Testis (tissue), 3 donors: ENCODE results near the gene TGFBI. TPM values are rescaled to one million over a fixed set of nuclear protein-coding genes. Genes with fewer than 3 reads are reported as not detected.
A peak's percentile ranks its signal among the peaks of the same experiment; 100 is the strongest.

Source experiments
- DNase-seq: peaks from one replicate; pipeline ENCODE4 v3.0.0-alpha.2; 2019
- H3K27ac ChIP-seq, 2 donors: fragments of 200-600 bp; sonication (generic); one replicate each; pipeline ENCODE4 v1.5.1; 2019
- H3K27me3 ChIP-seq: fragments of 200-600 bp; sonication (generic); one replicate; pipeline ENCODE4 v1.5.1; 2019
- H3K36me3 ChIP-seq: fragments of 200-600 bp; sonication (generic); one replicate; pipeline ENCODE4 v1.5.1; 2017; ENCODE audit warnings: low read depth; ENCODE audit errors: missing control alignments
- H3K4me1 ChIP-seq: fragments of 200-600 bp; sonication (generic); one replicate; pipeline ENCODE4 v1.5.1; 2019
- H3K4me3 ChIP-seq, 2 donors: fragments of 200-600 bp; sonication (generic); one replicate each; pipeline ENCODE4 v1.5.1; 2017 to 2019
- H3K9me3 ChIP-seq: fragments of 200-600 bp; sonication (generic); one replicate; pipeline ENCODE4 v1.5.1; 2017
- CTCF ChIP-seq, 3 experiments: fragments of 450-650 bp in 2 of 3; fragments of 200-600 bp in 1 of 3; sonication (generic) in 1 of 3; IDR thresholded peaks; one replicate each; pipeline ENCODE4 v1.5.1; 2016 to 2019; ENCODE audit warnings: antibody characterized with exemption in 3 of 3, mild to moderate bottlenecking in 2 of 3, moderate library complexity in 1 of 3
- POLR2A ChIP-seq: fragments of 450-650 bp; IDR thresholded peaks from one replicate; pipeline ENCODE4 v1.6.1; 2017; ENCODE audit warnings: antibody characterized with exemption, mild to moderate bottlenecking, moderate library complexity
- WGBS, 2 donors: methylation state at CpG; one replicate each; pipeline ENCODE4 v1.1.5; 2018; 5-methylcytosine and 5-hydroxymethylcytosine counted together
- intact Hi-C: fragments of 100-400 bp; cut with DNase I; formaldehyde crosslinking; loops from one replicate; pipeline ENCODE4 v1.15.1; 2023; ENCODE audit warnings: low total_unique reads
- polyA plus RNA-seq: library from polyadenylated mRNA; stranded (reverse); fragments of 350-450 nt; fragmentation: Illumina TruSeq; extraction: RNeasy Lipid Tissue Mini Kit (QIAGEN cat#74804); gene quantifications from one replicate; pipeline ENCODE4 v1.2.3, GENCODE V29; 2014; ENCODE audit warnings: low read depth, low replicate concordance; ENCODE audit not compliant: insufficient read depth
- total RNA-seq, 2 donors: library from RNA; depleted of rRNA; stranded (reverse); fragments of >200 nt; gene quantifications; one replicate each; pipeline ENCODE4 v1.2.3, GENCODE V29; 2016

TGFBI gene
- total and polyA plus RNA-seq, 3 donors from 2014 or later = 9.0 to 77.2 (median 15.4) TPM

GRCh38 chr5:136075466-136075891 lies 46.7 kb downstream of the TGFBI start:
- 42 to 43% methylated on average over 1 of the region's 1 CpG for WGBS, 2 donors
- no peaks in the 10 kb centered on the region for H3K9me3 ChIP-seq
- intact Hi-C loops = no loop called here

GRCh38 chr5:136076067-136076466 lies 47.3 kb downstream of the TGFBI start:
- 69 to 71% methylated on average over 6 of the region's 6 CpGs for WGBS, 2 donors
- no peak overlapping the region for H3K4me3 ChIP-seq
- H3K36me3 ChIP-seq = no peaks in the 10 kb centered on the region
- no peak for TF ChIP-seq POLR2A
- TF ChIP-seq CTCF (IDR thresholded peaks at IDR 0.05) = no peak
- no peaks in the 10 kb centered on the region for H3K4me1 ChIP-seq
- intact Hi-C loops = no loop called here
- H3K9me3 ChIP-seq = no peaks in the 10 kb centered on the region
- H3K27me3 ChIP-seq = no peaks in the 10 kb centered on the region
- H3K27ac ChIP-seq = no peak overlapping the region
- DNase-seq = no peak

More at GRCh38 chr5:136075466-136075891, 46.7 kb downstream of the TGFBI start:
- Histone ChIP-seq H3K4me1 (no peaks in the 10 kb centered on the region), H3K27me3 (no peaks in the 10 kb centered on the region), H3K36me3 (no peaks in the 10 kb centered on the region), H3K27ac (no peak overlapping the region), H3K4me3 (no peak overlapping the region)
- TF ChIP-seq POLR2A (no peak), CTCF (IDR thresholded peaks at IDR 0.05) (no peak)
- DNase-seq = no peak

GRCh38 chr5:136076881-136077445 lies 48.2 kb downstream of the TGFBI start:
- no peak for TF ChIP-seq CTCF (IDR thresholded peaks at IDR 0.05)
- no peak for TF ChIP-seq POLR2A
- H3K27ac ChIP-seq = no peak overlapping the region
- intact Hi-C loops = no loop called here
- WGBS, 2 donors = 91% methylated on average over 4 of the region's 4 CpGs
- H3K36me3 ChIP-seq = no peaks in the 10 kb centered on the region
- H3K9me3 ChIP-seq = no peaks in the 10 kb centered on the region
- H3K4me3 ChIP-seq = no peak overlapping the region
- no peaks in the 10 kb centered on the region for H3K4me1 ChIP-seq
- H3K27me3 ChIP-seq = no peaks in the 10 kb centered on the region
- no peak for DNase-seq

- no peak for TF ChIP-seq CTCF (IDR thresholded peaks at IDR 0.05)
- no peak for TF ChIP-seq POLR2A
- Histone ChIP-seq H3K27ac (no peak overlapping the region), H3K9me3 (no peaks in the 10 kb centered on the region), H3K36me3 (no peaks in the 10 kb centered on the region), H3K4me1 (no peaks in the 10 kb centered on the region), H3K27me3 (no peaks in the 10 kb centered on the region), H3K4me3 (peak overlapping the region in 1 of 2 donors; percentile 32)
- WGBS, 2 donors = 45 to 61% methylated on average over 18 to 25 of the region's 25 CpGs
- no peak for DNase-seq
- intact Hi-C loops = no loop called here
These were observed 50.6 kb downstream of the TGFBI start for GRCh38 chr5:136079195-136079985.
